Pancreas (tissue), 10 donors: ENCODE data around the gene VSTM1. TPM values are rescaled to one million over a fixed set of nuclear protein-coding genes. Genes with fewer than 3 reads are reported as not detected.
A peak's percentile ranks its signal among the peaks of the same experiment; 100 is the strongest.

ENCODE experiments used
- ATAC-seq, 4 donors: fragments of 200-7000 bp; cut with Tn5 transposase; one replicate each; pipeline versions ENCODE4 v1.8.0 to v1.9.1; 2020; ENCODE audit warnings: mild to moderate bottlenecking in 4 of 4, moderate library complexity in 4 of 4
- DNase-seq, 6 donors: peaks; one replicate each; pipeline ENCODE4 v3.0.0-alpha.2; 2020
- FAIRE-seq: peaks from 2 replicates; lab custom pipeline; 2012; peaks lifted over from hg19 to GRCh38; lab: Jason Lieb, UNC
- H3K27ac ChIP-seq, 4 donors: fragments of 200-600 bp; sonication (generic); 1 replicate in 3 of 4; 2 replicates in 1 of 4; pipeline versions ENCODE4 v1.5.0 to v1.8.0; 2020
- H3K27me3 ChIP-seq, 4 donors: fragments of 200-600 bp; one replicate each; pipeline ENCODE4 v1.8.0; 2021
- H3K36me3 ChIP-seq, 3 donors: fragments of 200-600 bp; sonication (generic) in 1 of 3; one replicate each; pipeline versions ENCODE4 v1.5.0 to v1.8.0; 2020 to 2021
- H3K4me1 ChIP-seq, 3 donors: fragments of 200-600 bp; one replicate each; pipeline ENCODE4 v1.8.0; 2021
- H3K4me3 ChIP-seq, 4 donors: fragments of 200-600 bp; sonication (generic) in 2 of 4; one replicate each; pipeline versions ENCODE4 v1.5.0 to v1.8.0; 2020 to 2021
- H3K9me3 ChIP-seq, 4 donors: fragments of 200-600 bp; one replicate each; pipeline ENCODE4 v1.8.0; 2021
- CTCF ChIP-seq, 4 donors: fragments of 200-600 bp; sonication (generic) in 3 of 4; IDR thresholded peaks; one replicate each; pipeline versions ENCODE4 v1.5.0 to v1.8.0; 2021; ENCODE audit warnings: antibody characterized with exemption in 4 of 4
- WGBS, 2 donors: extraction: QIAGEN DNeasy Blood & Tissue Kit; methylation state at CpG; one replicate each; pipeline ENCODE4 v1.1.7; 2013; 5-methylcytosine and 5-hydroxymethylcytosine counted together
- intact Hi-C, 3 donors: fragments of 100-400 bp; cut with DNase I; formaldehyde crosslinking; loops; one replicate each; pipeline versions ENCODE4 v1.11.1 to v1.14.2; 2022
- polyA plus RNA-seq, 2 donors: library from polyadenylated mRNA; stranded (reverse); fragments of 200-250 nt; gene quantifications; one replicate each; pipeline ENCODE4 v1.2.3, GENCODE V29; 2013
- total RNA-seq, 6 donors: library from RNA; stranded (reverse); fragmentation: NEBNext Ultra II Directional in 4 of 6; extraction: Animal tissue kit (Norgen Biotek cat#: 25700) in 4 of 6; gene quantifications; one replicate each; pipeline versions ENCODE4 v1.2.1 to v1.2.4, GENCODE V29; 2021 to 2023
- donor health status: healthy with polysubstance abuse.
- donor health status: DM: no; HTN: no; CAD: no; lungs with moderate emphysema.
- donor health status: DM: no; HTN: no; CAD: no.
- donor health status: control.
- donor health status: control.
- donor health status: Bipolar disorder and iron deficiency.
- donor health status: DM: yes; HTN: yes; CAD: no.
- donor health status: DM: no; HTN: no; CAD: no.
- donor health status: DM: no; HTN: no; CAD: no.
- donor health status: DM: yes; HTN: yes; CAD: no.

Gene VSTM1
- total and polyA plus RNA-seq, 8 donors = not detected

- H3K4me3 ChIP-seq = peak overlapping the region in 2 of 4 donors; percentile 26 to 41
Observed at GRCh38 chr19:54095136-54095858, 31.6 kb upstream of the VSTM1 start.

GRCh38 chr19:54094426-54095000 lies 30.8 kb upstream of the VSTM1 start:
- Histone ChIP-seq H3K4me3 (no peak overlapping the region), H3K4me1 (no peaks in the 10 kb centered on the region), H3K27me3 (peaks cover 0 to 4% (median 0%) of the 10 kb centered on the region in 4 donors), H3K9me3 (no peaks in the 10 kb centered on the region), H3K27ac (no peak overlapping the region), H3K36me3 (no peaks in the 10 kb centered on the region)
- no peak for DNase-seq
- FAIRE-seq = no peak
- intact Hi-C loops = no loop called here
- ATAC-seq = no peak
- no peak for TF ChIP-seq CTCF (IDR thresholded peaks at IDR 0.05)
- WGBS, 2 donors = 79 to 84% methylated on average over 17 of the region's 17 CpGs

More at GRCh38 chr19:54095136-54095858, 31.6 kb upstream of the VSTM1 start:
- Histone ChIP-seq H3K4me1 (no peaks in the 10 kb centered on the region), H3K9me3 (no peaks in the 10 kb centered on the region), H3K27ac (no peak overlapping the region), H3K36me3 (no peaks in the 10 kb centered on the region), H3K27me3 (peaks cover 0 to 4% (median 0%) of the 10 kb centered on the region in 4 donors)
- intact Hi-C loops = no loop called here
- no peak for TF ChIP-seq CTCF (IDR thresholded peaks at IDR 0.05)
- peak in 1 of 4 donors; percentile 7 for ATAC-seq
- DNase-seq = peak in 1 of 6 donors; percentile 29
- FAIRE-seq = no peak
- 73 to 82% methylated on average over 20 to 22 of the region's 22 CpGs for WGBS, 2 donors

GRCh38 chr19:54084410-54084809 lies 20.7 kb upstream of the VSTM1 start:
- Histone ChIP-seq H3K36me3 (no peaks in the 10 kb centered on the region), H3K27me3 (no peaks in the 10 kb centered on the region), H3K4me1 (no peaks in the 10 kb centered on the region), H3K4me3 (no peak overlapping the region), H3K9me3 (no peaks in the 10 kb centered on the region), H3K27ac (no peak overlapping the region)
- TF ChIP-seq CTCF (IDR thresholded peaks at IDR 0.05) = no peak
- no peak for ATAC-seq
- no peak for FAIRE-seq
- no peak for DNase-seq
- 78 to 81% methylated on average over 3 of the region's 3 CpGs for WGBS, 2 donors
- intact Hi-C loops = no loop called here

GRCh38 chr19:54081032-54081431 lies 17.3 kb upstream of the VSTM1 start, which contains the start of gene TARM1:
TARM1 (minus strand) TSS chr19:54081365; CDS start chr19:54081340, 25 bp downstream.
- FAIRE-seq = no peak
- TF ChIP-seq CTCF (IDR thresholded peaks at IDR 0.05) = no peak
- Histone ChIP-seq H3K27me3 (no peaks in the 10 kb centered on the region), H3K4me3 (no peak within 1 kb of the TSS), H3K9me3 (no peaks in the 10 kb centered on the region), H3K27ac (no peak within 1 kb of the TSS), H3K4me1 (no peaks in the 10 kb centered on the region), H3K36me3 (no peaks in the 10 kb centered on the region)
- ATAC-seq = no peak
- 58 to 73% methylated on average over 7 of the region's 7 CpGs for WGBS, 2 donors
- intact Hi-C loops = no loop called here
- no peak for DNase-seq

- DNase-seq = no peak
- 64 to 76% methylated on average over 5 of the region's 5 CpGs for WGBS, 2 donors
- intact Hi-C loops = no loop called here
- TF ChIP-seq CTCF (IDR thresholded peaks at IDR 0.05) = no peak
- no peak for FAIRE-seq
- no peak for ATAC-seq
- no peaks in the 10 kb centered on the region for H3K9me3 ChIP-seq
- no peaks in the 10 kb centered on the region for H3K4me1 ChIP-seq
- H3K27ac ChIP-seq = no peak overlapping the region
- no peaks in the 10 kb centered on the region for H3K27me3 ChIP-seq
- H3K36me3 ChIP-seq = no peaks in the 10 kb centered on the region
- no peak overlapping the region for H3K4me3 ChIP-seq
Observed at GRCh38 chr19:54077334-54077733, 13.6 kb upstream of the VSTM1 start.
